NCI-H146 treated with DMSO at 0.1 percent for 48 hours (cell line): Measurements from ENCODE around the gene CPAMD8.
"Not testable (repeated sequence)": the region's sequence is repeated elsewhere in the genome, so short reads cannot be mapped to it uniquely, and the experiment has no call there.

ENCODE experiments used
- DNase-seq: peaks from one replicate; lab custom pipeline; 2025; ENCODE audit not compliant: unreplicated experiment; lab: John Stamatoyannopoulos, UW

The CPAMD8 gene

GRCh38 chr19:16877581-16877980, 149.0 kb downstream of the CPAMD8 start:
- no peak for DNase-seq

DNA sequence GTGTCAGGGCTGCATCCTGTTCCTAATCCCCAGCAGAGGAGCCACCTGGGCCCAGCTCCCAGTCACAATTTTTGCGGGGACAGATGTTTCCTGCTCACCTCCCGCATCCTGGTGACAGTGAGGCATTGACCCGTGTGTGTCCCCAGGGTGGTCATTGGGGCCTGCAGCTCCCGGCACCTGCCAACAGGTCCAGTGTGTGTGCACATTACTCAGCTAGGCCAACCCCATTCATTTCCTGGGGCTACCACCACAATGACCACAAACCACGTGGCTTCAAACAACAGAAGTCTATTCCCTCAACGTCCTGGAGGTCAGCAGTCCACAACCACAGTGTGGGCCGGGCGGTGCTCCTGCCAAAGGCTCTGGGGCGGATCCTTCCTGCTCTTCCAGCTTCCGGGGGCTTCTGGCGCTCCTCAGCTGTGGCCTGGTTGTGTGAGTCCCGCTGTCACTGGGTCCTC, 149.7 kb downstream of the CPAMD8 start:
- no peak for DNase-seq

GRCh38 chr19:16875584-16876555, 150.7 kb downstream of the CPAMD8 start:
- DNase-seq, result no peak

DNA sequence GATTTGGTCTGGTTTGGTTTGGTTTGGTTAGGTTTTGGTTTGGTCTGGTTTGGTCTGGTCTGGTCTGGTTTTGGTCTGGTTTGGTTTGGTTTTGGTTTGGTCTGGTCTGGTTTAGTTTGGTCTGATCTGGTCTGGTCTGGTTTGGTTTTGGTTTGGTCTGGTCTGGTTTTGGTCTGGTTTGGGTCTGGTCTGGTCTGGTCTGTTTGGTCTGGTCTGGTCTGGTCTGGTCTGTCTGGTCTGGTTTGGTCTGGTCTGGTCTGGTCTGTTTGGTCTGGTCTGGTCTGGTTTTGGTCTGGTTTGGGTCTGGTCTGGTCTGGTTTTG, 151.7 kb downstream of the CPAMD8 start:
- DNase-seq, result not testable (repeated sequence)

DNA sequence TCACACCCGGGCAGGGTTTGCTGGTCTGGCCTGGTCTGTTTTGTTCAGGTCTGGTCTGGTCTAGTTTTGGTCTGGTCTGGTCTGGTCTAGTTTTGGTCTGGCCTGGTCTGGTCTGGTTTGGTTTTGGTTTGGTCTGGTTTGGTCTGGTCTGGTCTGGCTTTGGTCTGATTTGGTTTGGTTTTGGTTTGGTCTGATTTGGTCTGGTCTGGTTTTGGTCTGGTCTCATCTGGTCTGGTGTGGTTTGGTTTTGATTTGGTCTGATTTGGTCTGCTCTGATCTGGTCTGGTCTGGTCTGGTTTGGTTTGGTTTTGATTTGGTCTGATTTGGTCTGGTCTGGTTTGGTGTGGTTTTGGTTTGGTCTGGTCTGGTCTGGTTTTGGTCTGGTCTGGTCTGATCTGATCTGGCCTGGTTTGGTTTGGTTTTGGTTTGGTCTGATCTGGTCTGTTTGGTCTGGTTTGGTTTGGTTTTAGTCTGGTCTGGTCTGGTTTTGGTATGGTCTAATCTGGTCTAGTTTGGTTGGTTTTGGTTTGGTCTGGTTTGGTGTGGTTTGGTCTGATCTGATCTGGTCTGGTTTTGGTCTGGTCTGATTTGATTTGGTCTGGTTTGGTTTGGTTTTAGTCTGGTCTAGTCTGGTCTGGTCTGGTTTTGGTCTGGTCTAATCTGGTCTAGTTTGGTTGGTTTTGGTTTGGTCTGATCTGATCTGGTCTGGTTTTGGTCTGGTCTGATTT, 152.2 kb downstream of the CPAMD8 start:
- no peak for DNase-seq

GRCh38 chr19:16873594-16873993, 153.0 kb downstream of the CPAMD8 start:
- no peak for DNase-seq

DNA sequence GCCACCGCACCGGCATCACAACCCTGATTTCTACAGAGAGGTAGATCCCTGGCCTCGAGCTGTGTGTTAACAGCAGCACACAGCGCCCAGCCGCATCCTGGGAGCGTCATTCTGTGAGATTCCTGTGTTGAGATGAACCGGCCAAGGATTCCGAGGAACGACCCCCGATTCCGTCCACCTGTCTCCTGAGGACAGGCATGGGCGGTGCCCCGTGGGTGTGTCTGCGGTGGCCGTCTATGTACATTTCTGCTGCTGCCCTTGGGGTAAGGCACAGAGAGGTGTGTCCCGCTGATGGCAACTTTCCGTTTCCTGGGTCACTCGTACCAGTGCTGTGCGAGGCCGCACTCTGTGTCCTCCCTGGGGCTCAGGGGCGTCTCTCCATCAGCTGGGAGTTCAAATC, 153.9 kb downstream of the CPAMD8 start:
- DNase-seq, result no peak

GRCh38 chr19:16871871-16872270, 154.7 kb downstream of the CPAMD8 start:
- DNase-seq, result no peak

DNA sequence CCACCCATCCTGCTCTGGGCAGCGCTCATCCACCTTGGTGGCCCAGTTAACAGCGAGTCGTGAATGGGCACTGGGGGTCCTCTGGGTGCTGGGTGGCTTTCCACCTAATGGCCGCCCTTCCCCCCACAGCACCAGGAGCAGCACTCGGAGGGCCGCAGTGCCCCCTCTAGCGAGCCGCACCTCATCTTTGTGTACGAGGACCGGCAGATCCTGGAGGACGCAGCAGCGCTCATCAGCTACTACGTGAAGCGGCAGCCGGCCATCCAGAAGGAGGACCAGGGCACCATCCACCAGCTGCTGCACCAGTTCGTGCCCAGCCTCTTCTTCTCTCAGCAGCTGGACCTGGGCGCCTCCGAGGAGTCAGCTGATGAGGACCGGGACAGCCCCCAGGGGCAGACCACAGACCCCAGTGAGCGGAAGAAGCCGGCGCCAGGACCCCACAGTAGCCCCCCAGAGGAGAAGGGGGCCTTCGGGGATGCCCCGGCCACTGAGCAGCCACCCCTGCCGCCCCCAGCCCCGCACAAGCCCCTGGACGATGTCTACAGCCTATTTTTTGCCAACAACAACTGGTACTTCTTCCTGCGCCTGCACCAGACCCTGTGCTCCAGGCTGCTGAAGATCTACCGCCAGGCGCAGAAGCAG, 157.2 kb downstream of the CPAMD8 start:
- DNase-seq, result no peak

DNA sequence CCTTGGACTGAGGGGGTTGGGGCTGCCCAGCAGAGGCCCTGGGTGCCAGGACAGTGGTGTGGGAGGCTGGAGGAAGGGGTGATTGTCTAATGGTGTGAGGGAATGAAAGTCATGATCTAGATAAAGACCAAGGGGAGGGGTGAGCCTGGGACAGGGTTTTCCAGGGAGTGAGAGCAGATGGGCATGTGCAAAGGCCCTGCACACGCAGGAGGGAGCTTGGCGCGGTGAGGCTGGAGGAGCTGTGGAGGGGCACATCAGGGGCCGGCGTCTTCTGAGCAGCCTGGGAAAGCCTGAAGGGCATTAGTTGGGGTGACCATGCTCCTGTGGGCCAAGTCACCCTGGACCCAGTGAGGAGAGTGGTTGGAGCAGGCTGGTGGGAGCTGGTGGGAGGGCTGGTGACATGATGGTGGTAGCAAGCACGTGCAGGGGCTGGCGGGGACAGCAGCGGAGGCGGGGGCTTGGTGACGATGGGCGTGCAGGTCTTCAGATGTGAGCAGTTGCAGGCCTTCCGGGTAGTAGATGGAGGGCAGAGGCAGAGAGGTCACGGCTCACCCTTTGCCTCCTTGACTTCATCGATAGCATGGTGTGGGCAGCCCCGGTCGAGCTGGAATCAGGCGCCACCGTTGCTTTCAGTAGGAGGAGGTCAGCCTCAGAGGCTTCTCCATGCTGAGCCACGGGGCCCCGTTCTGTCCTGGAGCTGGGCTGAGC, 158.0 kb downstream of the CPAMD8 start:
- no peak for DNase-seq

DNA sequence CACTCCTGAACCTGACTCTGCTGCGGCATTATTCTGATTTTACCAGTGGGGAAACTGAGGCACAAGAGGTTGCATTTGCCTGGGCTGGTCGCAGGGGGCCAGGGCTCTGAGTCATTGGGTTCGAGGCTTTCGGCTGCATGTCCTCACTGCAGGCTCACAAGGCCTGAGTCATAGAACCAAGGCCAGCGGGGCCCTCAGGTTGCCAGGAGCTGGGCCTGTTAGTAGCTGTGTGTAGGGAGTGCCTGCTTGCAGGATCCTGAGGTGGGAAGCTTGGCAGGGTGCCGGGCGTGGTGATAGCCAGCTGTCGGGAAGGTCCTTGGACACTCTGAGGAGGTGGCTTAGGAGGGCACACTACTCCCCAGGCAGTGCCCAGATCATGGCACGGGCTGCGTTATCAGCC, 159.4 kb downstream of the CPAMD8 start:
- DNase-seq, result no peak

- no peak for DNase-seq
These were observed 163.7 kb downstream of the CPAMD8 start for GRCh38 chr19:16862826-16863415.

DNA sequence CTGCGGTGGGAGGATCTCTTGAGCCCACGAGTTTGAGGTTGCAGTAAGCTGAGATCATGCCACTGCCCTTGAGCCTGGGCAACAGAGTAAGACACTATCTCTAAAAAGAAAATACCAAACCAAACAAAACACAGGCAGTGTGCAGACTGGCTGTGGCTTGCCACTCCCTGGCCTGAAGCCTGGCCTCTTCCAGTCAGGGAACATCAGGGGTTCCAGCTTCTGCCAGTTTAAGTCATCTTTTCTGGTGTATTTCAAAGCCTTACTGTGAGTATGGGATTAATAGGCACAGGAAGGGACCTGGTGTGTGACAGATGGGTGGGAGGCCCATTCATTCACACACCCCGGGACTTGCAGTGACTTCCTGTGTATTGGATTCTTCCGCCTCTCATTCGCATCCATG, 164.8 kb downstream of the CPAMD8 start:
- DNase-seq, result no peak

DNA sequence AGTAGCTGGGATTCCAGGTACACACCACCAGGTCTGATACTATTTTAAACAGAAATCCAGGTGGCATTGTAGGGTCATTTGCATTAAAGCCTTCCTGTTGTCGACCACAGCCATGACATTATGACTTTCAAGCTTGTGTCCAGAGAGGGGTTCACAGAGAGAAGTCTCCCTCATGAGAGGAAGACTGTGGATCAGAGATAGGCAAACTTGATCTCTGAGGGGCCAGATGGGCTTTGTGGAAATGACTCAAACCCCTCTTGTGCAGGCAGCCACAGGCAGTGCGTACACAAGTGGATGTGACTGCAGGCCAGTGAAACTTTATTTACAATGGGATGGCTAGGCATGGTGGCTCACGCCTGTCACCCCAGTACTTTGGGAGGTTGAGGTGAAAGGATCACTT, 165.6 kb downstream of the CPAMD8 start:
- DNase-seq, result no peak

DNA sequence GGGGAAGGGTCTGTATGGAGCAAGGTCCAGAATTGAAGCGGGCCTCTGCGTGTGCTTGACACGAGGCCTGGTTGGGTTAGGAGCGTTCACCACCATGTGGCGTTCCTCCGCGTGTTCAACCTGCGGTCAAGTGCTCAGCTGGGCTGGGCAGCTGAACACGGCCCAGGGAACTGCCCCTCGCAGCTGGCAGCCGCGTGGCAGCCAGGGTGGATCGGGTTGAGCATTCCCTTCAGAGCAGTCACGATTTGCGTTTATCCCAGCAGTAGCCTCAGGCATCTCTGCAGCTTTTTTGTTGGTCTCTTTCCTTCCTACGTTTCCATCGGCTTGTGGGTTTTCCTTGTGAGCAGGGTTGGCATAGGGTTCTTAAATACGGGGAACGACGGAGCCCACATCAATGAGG, 166.5 kb downstream of the CPAMD8 start:
- no peak for DNase-seq

DNA sequence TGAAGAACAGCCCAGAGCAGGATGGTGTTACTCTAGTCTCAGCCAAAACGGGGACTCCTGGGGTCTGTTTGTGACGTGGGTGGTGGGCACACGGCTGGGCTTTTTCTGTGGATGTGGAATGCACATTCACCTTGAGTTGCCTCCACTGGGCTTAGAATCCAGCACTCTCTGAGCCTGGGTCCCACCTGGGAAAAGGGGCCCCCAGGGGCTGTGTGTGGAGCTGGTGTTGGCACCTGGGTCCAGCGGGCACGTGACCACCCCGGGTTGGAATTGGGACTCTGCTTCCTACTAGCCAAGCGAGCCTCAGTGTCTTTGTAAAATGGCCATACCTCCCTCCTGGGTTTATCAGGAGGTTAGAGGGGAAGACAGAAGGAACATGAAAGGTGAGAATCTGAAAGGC, 167.0 kb downstream of the CPAMD8 start:
- DNase-seq, result no peak

DNA sequence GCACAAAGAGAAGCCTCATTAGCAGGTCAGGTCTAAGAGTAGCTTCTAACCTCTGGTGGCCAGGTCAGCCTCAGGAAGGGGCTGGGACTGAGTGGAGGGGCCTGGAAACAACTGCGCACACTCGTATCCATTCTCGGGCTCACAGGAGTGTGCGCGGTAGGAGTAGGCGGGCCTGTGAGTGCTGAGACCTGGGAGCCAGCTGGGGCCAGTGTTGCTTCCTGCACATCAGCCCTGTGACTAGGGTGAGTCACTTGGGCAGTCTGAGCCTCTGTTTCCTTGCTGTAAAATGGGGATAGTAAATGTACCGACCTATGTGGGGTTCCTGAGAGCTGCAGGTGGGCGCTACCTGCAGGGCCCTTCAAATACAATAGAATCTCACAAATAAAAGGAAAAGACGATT, 170.5 kb downstream of the CPAMD8 start:
- no peak for DNase-seq

DNA sequence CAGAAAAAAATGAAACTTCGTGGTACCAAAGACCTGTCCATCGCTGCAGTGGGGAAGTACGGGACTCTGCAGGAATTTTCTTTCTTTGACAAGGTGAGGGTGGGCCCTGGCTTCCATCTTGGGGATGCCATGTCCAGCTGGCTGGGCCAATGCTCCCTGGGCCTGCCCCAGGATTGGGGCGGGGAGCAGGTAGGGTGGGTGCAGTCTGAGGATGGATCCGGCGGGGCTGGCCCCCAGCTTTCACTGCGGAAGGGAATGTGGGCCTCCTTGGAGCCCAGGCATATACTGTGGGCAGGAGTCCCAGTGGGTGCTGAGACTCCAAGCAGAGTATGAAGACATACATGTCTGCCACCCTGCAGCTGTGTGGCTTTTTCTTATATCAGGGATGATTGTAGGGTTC, 173.5 kb downstream of the CPAMD8 start:
- no peak for DNase-seq

- DNase-seq, result no peak
These were observed 175.4 kb downstream of the CPAMD8 start for GRCh38 chr19:16851031-16851712.

GRCh38 chr19:16850133-16850532, 176.5 kb downstream of the CPAMD8 start:
- no peak for DNase-seq
